D721Med (cell line): ENCODE data around the gene EIF4G3.

Experiments
- DNase-seq: peaks from one replicate; pipeline ENCODE4 v3.0.0; 2011; ENCODE audit warnings: low spot score; ENCODE audit not compliant: insufficient read length
- FAIRE-seq: peaks from 2 replicates; lab custom pipeline; 2011; peaks lifted over from hg19 to GRCh38; lab: Jason Lieb, UNC
- CTCF ChIP-seq: IDR thresholded peaks from 2 replicates; pipeline ENCODE4 v1.5.1; 2012; ENCODE audit warnings: mild to moderate bottlenecking, control low read depth; ENCODE audit not compliant: insufficient read depth; ENCODE audit errors: missing control alignments

EIF4G3 gene

DNA sequence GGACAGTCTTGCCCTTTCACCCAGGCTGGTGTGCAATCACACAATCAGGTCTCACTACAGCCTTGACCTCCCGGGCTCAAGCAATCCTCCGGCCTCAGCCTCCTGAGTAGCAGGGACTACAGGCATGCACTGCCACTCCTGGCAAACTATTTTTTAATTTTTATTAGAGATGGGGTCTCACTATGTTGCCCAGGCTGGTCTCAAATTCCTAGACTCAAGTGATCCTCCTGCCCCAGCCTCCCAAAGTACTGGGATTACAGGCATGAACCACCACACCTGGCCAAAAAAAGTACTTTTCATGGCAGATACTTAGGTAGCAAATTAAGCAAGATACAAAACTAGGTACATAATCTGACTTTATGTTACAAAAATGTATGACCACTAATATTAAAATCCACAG, 8.3 kb downstream of the EIF4G3 start:
- DNase-seq, result no peak
- no peak for TF ChIP-seq CTCF
- FAIRE-seq, result no peak

DNA sequence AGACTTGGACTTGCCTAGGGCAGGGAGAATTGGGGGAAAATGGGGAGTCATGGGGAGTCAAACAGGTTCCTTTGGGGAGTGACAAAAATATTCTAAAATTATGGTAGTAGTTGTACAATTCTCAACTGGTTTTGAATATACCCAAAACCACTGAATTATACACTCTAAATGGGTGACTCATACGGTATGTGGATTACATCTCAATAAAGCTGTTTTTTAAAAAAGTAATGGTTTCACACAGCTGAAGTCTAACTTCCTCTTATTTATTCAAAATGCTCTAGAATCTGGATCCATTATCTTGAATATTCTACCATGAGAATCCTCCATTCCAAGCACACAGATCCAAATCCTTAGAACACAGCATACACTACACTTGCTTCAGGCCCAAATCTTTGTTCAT, 11.1 kb downstream of the EIF4G3 start:
- FAIRE-seq (no peak), DNase-seq (no peak)
- TF ChIP-seq CTCF, result no peak

DNA sequence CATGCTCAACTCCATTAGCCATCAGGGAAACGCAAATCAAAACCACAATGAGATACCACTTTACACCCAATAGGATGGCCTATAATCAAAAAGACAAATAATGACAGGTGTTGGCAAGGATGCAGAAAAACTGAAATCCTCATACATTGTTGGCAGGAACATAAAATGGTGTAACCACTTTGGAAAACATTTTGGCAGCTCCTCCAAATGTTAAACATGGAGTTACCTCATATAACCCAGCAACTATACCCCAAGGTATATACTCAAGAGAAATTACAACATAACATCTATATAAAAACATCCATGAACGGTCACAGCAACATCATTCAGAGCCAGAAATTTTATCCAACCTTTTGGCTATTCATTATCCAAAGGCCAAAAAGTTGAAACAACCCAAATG, 11.6 kb downstream of the EIF4G3 start:
- DNase-seq, result no peak
- TF ChIP-seq CTCF, result no peak
- FAIRE-seq, result no peak

DNA sequence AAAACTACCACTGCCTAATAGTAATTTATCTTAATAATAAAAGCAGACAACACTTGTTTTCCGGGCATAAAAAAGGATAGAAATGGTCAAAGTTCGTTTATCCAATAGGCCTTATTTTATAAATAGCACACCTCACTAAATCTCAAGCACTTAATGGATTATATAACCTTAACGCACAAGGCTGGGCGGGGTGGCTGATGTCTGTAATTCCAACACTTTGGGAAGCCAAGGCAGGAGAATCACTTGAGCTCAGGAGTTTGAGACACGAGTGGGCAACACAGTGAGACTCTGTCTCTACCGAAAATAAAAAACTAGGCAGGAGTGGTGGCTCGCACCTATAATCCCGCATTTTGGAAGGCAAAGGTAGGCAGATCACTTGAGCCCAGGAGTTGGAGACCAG, 12.4 kb downstream of the EIF4G3 start:
- DNase-seq, result no peak
- TF ChIP-seq CTCF, result no peak
- FAIRE-seq, result no peak

DNA sequence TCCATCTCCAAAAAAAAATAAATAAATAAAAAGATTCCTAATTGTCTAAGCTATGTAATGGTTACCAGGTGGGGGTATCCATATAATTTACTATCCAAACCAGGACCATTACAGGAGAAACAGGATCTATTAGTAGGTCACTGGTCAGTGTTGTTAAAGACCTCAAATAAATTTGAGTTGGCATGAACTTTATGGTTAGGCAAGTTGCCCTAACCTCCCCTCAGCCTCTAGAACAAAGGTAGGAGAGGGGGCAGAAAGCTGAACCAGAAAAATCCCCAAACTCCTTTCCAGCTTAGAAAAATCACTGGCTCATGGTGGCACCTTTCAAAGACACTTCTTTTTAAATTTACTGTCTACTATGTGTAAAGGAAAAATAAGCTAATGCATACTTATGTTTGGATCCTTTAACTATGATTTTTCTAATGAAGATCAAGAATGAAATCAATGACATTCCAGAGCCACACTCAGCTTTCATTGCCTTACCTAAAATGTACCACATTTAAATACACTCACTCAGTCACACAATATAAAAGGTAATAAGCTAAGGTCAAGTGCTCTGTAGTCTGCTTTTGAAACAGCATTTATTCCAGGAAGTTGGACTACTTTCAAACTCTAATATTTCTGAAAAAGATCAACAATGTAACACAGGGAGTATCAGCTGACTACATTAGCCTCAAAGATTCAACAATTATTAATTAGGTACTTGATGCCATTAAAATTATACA, 13.8 kb downstream of the EIF4G3 start:
- no peak for FAIRE-seq
- no peak for TF ChIP-seq CTCF

DNA sequence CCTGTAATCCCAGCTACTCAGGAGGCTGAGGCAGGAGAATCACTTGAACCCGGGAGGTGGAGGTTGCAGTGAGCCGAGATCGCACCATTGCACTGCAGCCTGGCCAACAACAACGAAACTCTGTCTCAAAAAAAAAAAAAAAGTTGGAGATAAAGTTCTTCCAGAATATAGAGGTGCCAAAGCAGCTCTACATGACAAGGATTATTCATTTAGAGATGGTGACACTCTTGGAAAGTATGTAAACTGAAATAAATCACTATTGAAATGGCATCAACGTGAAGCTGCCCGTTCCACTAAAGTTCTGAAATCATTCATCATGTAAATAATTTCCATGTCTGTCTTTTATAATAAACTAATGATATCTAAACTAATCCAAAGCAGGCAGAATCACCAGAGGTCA, 14.9 kb downstream of the EIF4G3 start:
- no peak for DNase-seq
- no peak for FAIRE-seq

More for the DNA sequence above, 13.8 kb downstream of the EIF4G3 start:
- DNase-seq, result no peak

More for the DNA sequence above, 14.9 kb downstream of the EIF4G3 start:
- TF ChIP-seq CTCF, result no peak
